HFF-Myc (cell line): Measurements from ENCODE around the gene CLSTN3.

ENCODE experiments used
- DNase-seq: peaks from one replicate; pipeline ENCODE4 v3.0.0-alpha.2; 2011; ENCODE audit warnings: low read depth; ENCODE audit errors: extremely low read depth
- H3K4me3 ChIP-seq: replicated peaks from 2 replicates; pipeline ENCODE4 v1.5.1; 2011; ENCODE audit warnings: low read depth, mild to moderate bottlenecking, control low read depth, low read length
- TF ChIP-seq, protein P1 (sequence below): IDR thresholded peaks from 2 replicates; pipeline ENCODE4 v1.5.1; 2012; ENCODE audit warnings: mild to moderate bottlenecking, low read depth, low read length, control low read depth; ENCODE audit errors: missing control alignments

CLSTN3 gene

GRCh38 chr12:7129872-7130691 lies at the start of gene CLSTN3:
CLSTN3 (plus strand) TSS chr12:7130371; CDS start chr12:7130649, 278 bp downstream.
- no peak for DNase-seq
- TF ChIP-seq, protein P1, sequence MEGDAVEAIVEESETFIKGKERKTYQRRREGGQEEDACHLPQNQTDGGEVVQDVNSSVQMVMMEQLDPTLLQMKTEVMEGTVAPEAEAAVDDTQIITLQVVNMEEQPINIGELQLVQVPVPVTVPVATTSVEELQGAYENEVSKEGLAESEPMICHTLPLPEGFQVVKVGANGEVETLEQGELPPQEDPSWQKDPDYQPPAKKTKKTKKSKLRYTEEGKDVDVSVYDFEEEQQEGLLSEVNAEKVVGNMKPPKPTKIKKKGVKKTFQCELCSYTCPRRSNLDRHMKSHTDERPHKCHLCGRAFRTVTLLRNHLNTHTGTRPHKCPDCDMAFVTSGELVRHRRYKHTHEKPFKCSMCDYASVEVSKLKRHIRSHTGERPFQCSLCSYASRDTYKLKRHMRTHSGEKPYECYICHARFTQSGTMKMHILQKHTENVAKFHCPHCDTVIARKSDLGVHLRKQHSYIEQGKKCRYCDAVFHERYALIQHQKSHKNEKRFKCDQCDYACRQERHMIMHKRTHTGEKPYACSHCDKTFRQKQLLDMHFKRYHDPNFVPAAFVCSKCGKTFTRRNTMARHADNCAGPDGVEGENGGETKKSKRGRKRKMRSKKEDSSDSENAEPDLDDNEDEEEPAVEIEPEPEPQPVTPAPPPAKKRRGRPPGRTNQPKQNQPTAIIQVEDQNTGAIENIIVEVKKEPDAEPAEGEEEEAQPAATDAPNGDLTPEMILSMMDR, result no peak
- peak within 1 kb of the TSS; percentile 53 for H3K4me3 ChIP-seq

DNA sequence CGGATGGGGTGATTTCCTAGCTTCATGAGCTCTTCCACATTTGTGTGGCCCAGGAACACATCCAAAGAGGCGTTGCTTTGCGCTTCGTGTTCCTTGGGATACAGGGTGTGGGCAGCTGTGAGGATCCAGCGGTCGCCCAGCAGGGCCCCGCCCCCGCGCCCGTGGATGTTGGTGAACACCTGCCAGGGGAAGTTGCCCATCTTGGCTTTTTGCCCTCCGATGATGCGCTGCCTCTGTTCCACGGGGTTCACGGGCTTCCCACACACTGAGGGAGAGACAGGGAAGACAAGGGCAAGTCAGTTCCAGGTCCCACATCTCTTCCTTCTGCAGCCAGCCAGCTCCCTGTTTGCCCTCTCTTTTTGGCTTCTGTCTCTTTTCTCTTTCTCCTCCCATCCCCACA lies 49.1 kb upstream of the CLSTN3 start:
- TF ChIP-seq, protein P1, result no peak
- no peak overlapping the region for H3K4me3 ChIP-seq
- no peak for DNase-seq

GRCh38 chr12:7083125-7083524 lies 47.0 kb upstream of the CLSTN3 start:
- H3K4me3 ChIP-seq, result no peak overlapping the region
- TF ChIP-seq, protein P1, result no peak
- no peak for DNase-seq

DNA sequence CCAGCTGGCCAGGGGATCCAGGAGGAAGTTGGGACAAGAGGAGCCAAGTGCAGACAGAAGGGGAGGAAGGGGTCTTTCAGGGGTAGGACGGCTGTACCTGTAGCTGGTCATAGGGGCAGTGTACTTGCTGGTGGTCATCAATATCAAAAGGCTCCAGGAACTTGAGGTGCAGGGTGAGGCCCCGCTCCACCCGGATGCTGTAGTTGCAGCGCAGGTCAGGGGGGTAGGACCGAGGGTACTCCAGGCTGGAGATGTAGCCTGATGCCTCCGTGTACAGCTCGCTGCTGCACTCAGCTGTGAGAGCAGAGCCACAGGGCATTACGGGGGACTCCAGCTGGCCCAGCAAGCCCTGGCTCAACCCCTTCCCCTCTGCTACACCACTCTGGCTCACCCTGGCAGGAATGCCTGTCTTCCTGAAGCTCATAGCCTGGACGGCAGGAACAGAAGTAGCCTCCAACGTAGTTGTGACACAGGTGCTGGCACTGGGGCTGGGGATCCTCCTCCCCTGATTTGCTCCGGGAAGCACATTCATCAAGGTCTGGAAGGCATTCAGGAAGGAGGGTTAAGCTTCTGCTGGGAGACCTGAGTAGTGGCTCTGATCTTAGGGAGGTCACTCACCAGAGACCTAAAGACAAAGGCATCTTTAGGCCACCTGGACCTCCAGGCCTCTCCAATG lies 40.8 kb upstream of the CLSTN3 start:
- DNase-seq, result no peak
- no peak overlapping the region for H3K4me3 ChIP-seq
- TF ChIP-seq, protein P1, result no peak

- no peak for DNase-seq
- no peak overlapping the region for H3K4me3 ChIP-seq
- TF ChIP-seq, protein P1, result no peak
Observed at GRCh38 chr12:7090222-7090998, 39.8 kb upstream of the CLSTN3 start.

GRCh38 chr12:7091171-7091570 lies 39.0 kb upstream of the CLSTN3 start:
- no peak for DNase-seq
- no peak overlapping the region for H3K4me3 ChIP-seq
- TF ChIP-seq, protein P1, result no peak
